Lower lobe of right lung (tissue), 2 donors: ENCODE measurements around the gene LIPG. TPM values are rescaled to one million over a fixed set of nuclear protein-coding genes. Genes with fewer than 3 reads are reported as not detected.
A peak's percentile ranks its signal among the peaks of the same experiment; 100 is the strongest.

Experiments
- ATAC-seq, 2 donors: fragments of 200-7000 bp; cut with Tn5 transposase; one replicate each; pipeline ENCODE4 v1.9.1; 2020 to 2022; ENCODE audit warnings: mild to moderate bottlenecking in 2 of 2, moderate library complexity in 2 of 2
- DNase-seq: peaks from one replicate; pipeline ENCODE4 v3.0.0-alpha.2; 2020
- H3K27ac ChIP-seq: fragments of 200-600 bp; one replicate; pipeline ENCODE4 v1.8.0; 2022
- H3K27me3 ChIP-seq: fragments of 200-600 bp; one replicate; pipeline ENCODE4 v1.8.0; 2022; ENCODE audit warnings: low read depth
- H3K36me3 ChIP-seq: fragments of 200-600 bp; one replicate; pipeline ENCODE4 v1.8.0; 2022; ENCODE audit warnings: mild to moderate bottlenecking
- H3K4me1 ChIP-seq: fragments of 200-600 bp; one replicate; pipeline ENCODE4 v1.8.0; 2022
- H3K4me3 ChIP-seq: fragments of 200-600 bp; one replicate; pipeline ENCODE4 v1.8.0; 2022; ENCODE audit warnings: mild to moderate bottlenecking
- H3K9me3 ChIP-seq: fragments of 200-600 bp; one replicate; pipeline ENCODE4 v1.8.0; 2022
- intact Hi-C: fragments of 100-400 bp; cut with DNase I; formaldehyde crosslinking; loops from one replicate; pipeline ENCODE4 v1.11.0; 2022
- total RNA-seq: library from RNA; stranded (reverse); fragmentation: NEBNext Ultra II Directional; extraction: Animal tissue kit (Norgen Biotek cat#: 25700); gene quantifications from one replicate; pipeline ENCODE4 v1.2.1, GENCODE V29; 2021
- TF ChIP-seq, protein P1 (sequence below): fragments of 200-600 bp; IDR thresholded peaks from one replicate; pipeline ENCODE4 v1.8.0; 2022; ENCODE audit warnings: antibody characterized with exemption, mild to moderate bottlenecking
- donor health status: DM: no; HTN: yes; CAD: no; lungs with severe emphysema.

LIPG gene
- total RNA-seq, 1 donor from 2014 or later = 3.7 TPM

GRCh38 chr18:49646873-49647272, 85.0 kb downstream of the LIPG start:
- Histone ChIP-seq H3K27ac (no peak overlapping the region), H3K27me3 (no peaks in the 10 kb centered on the region), H3K4me3 (no peak overlapping the region), H3K9me3 (no peaks in the 10 kb centered on the region), H3K36me3 (no peaks in the 10 kb centered on the region), H3K4me1 (peaks cover 8% of the 10 kb centered on the region)
- TF ChIP-seq, protein P1, sequence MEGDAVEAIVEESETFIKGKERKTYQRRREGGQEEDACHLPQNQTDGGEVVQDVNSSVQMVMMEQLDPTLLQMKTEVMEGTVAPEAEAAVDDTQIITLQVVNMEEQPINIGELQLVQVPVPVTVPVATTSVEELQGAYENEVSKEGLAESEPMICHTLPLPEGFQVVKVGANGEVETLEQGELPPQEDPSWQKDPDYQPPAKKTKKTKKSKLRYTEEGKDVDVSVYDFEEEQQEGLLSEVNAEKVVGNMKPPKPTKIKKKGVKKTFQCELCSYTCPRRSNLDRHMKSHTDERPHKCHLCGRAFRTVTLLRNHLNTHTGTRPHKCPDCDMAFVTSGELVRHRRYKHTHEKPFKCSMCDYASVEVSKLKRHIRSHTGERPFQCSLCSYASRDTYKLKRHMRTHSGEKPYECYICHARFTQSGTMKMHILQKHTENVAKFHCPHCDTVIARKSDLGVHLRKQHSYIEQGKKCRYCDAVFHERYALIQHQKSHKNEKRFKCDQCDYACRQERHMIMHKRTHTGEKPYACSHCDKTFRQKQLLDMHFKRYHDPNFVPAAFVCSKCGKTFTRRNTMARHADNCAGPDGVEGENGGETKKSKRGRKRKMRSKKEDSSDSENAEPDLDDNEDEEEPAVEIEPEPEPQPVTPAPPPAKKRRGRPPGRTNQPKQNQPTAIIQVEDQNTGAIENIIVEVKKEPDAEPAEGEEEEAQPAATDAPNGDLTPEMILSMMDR = no peak
- ATAC-seq (no peak), DNase-seq (no peak)
- intact Hi-C loops = no loop called here

DNA sequence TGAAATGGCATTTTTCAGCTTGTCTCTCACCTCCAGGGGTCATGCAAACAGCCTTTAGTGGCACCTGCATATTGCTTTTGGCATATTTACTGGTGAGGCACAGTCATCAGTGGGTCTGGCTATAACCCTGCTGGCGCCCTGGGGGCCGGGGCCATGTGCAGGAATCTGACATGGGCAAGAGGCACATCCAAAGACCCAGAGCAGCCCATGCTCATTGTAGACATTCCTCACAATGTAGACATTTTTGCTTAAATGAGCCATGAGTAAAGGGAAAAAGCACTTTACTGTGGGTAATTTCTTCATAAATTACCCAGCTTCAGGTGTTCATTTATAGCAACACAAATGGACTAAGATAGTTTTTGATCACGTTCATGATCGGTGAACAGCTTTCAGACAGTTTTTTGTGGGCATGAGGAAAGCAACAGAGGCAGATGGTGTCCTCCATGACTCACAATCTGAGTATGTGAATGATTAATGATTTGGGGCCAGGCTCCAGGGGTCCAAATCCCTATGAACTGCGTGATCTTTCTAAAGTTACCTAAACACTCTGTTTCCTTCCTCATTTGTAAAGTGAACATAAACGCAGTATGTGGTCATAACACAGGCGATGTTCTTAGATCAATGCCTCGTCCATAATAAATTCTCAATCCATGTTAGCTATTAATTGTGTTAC, 85.8 kb downstream of the LIPG start:
- Histone ChIP-seq H3K36me3 (no peaks in the 10 kb centered on the region), H3K4me3 (no peak overlapping the region), H3K27me3 (no peaks in the 10 kb centered on the region), H3K4me1 (peaks cover 8% of the 10 kb centered on the region), H3K27ac (no peak overlapping the region), H3K9me3 (no peaks in the 10 kb centered on the region)
- ATAC-seq (no peak), DNase-seq (no peak)
- intact Hi-C loops = no loop called here
- TF ChIP-seq, protein P1 = no peak

DNA sequence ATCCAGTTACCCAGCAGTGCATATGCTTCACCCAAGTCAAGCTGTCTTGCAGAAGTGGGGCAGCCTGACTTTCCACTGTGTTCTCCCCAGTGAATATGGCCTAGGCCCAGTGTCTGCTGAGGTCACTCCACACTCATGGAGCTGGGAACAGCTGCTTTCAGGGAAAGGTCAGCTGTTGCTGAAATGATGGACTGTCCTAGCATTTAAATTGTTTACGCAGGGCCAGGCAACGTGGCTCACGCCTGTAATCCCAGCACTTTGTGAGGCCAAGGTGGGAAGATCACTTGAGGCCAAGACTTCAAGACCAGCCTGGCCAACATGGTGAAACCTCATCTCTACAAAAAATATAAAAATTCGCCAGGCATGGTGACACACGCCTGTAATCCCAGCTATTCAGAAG, 86.5 kb downstream of the LIPG start:
- Histone ChIP-seq H3K4me1 (peaks cover 8% of the 10 kb centered on the region), H3K36me3 (no peaks in the 10 kb centered on the region), H3K4me3 (no peak overlapping the region), H3K27ac (no peak overlapping the region), H3K27me3 (no peaks in the 10 kb centered on the region), H3K9me3 (no peaks in the 10 kb centered on the region)
- TF ChIP-seq, protein P1 = no peak
- peak in 1 of 2 donors; percentile 11 for ATAC-seq
- no peak for DNase-seq
- intact Hi-C loops = no loop called here

Other genes starting within 250 kb of the LIPG start
- 64.5 TPM for gene DYM, start 101.4 kb upstream of the LIPG start, total RNA-seq
- gene C18orf32, start 74.8 kb upstream of the LIPG start, total RNA-seq = 60.6 TPM
- 1,194 TPM for gene RPL17, start 69.6 kb upstream of the LIPG start, total RNA-seq